ENCODE measurements around the gene AGTRAP.
A peak's percentile ranks its signal among the peaks of the same experiment; 100 is the strongest.

Gene AGTRAP

GRCh38 chr1:11784256-11784992 lies 48.5 kb downstream of the AGTRAP start:
- DNase-seq (ENCODE audit: insufficient read length, low spot score) (no peak), FAIRE-seq (no peak)
- no peak for TF ChIP-seq CTCF (IDR thresholded peaks at IDR 0.05; ENCODE audit: insufficient read depth, missing control alignments)

- FAIRE-seq, result no peak
- DNase-seq (ENCODE audit: insufficient read length, low spot score), result peak; percentile 43
- TF ChIP-seq CTCF (IDR thresholded peaks at IDR 0.05; ENCODE audit: insufficient read depth, missing control alignments), result peak; percentile 50
These were observed 49.2 kb downstream of the AGTRAP start for GRCh38 chr1:11784993-11785769.

GRCh38 chr1:11786168-11786567 lies 50.2 kb downstream of the AGTRAP start:
- no peak for DNase-seq (ENCODE audit: insufficient read length, low spot score)
- FAIRE-seq, result no peak
- TF ChIP-seq CTCF (IDR thresholded peaks at IDR 0.05; ENCODE audit: insufficient read depth, missing control alignments), result no peak

- no peak for TF ChIP-seq CTCF (IDR thresholded peaks at IDR 0.05; ENCODE audit: insufficient read depth, missing control alignments)
- DNase-seq (ENCODE audit: insufficient read length, low spot score) (no peak), FAIRE-seq (no peak)
These were observed 51.4 kb downstream of the AGTRAP start for GRCh38 chr1:11787251-11787803.

- TF ChIP-seq CTCF (IDR thresholded peaks at IDR 0.05; ENCODE audit: insufficient read depth, missing control alignments), result no peak
- FAIRE-seq (no peak), DNase-seq (ENCODE audit: insufficient read length, low spot score) (no peak)
These were observed 52.0 kb downstream of the AGTRAP start for GRCh38 chr1:11787804-11788436.

- DNase-seq (ENCODE audit: insufficient read length, low spot score) (no peak), FAIRE-seq (no peak)
- no peak for TF ChIP-seq CTCF (IDR thresholded peaks at IDR 0.05; ENCODE audit: insufficient read depth, missing control alignments)
These were observed 52.7 kb downstream of the AGTRAP start for GRCh38 chr1:11788549-11789053.
